Ovary (tissue), 3 donors: ENCODE measurements around the gene MCFD2.

Experiments used
- EP300 ChIP-seq: sonication (generic); formaldehyde crosslinking; IDR thresholded peaks from one replicate; pipeline ENCODE4 v1.6.1; 2017; ENCODE audit warnings: antibody characterized with exemption
- POLR2A ChIP-seq: fragments of 450-650 bp; IDR thresholded peaks from one replicate; pipeline ENCODE4 v1.6.1; 2017; ENCODE audit warnings: antibody characterized with exemption, mild to moderate bottlenecking, moderate library complexity
- TF ChIP-seq, protein P1 (sequence below), 3 donors: fragments of 450-650 bp in 2 of 3; fragments of 200-600 bp in 1 of 3; IDR thresholded peaks; one replicate each; pipeline versions ENCODE4 v1.5.1 to v1.8.0; 2016 to 2022; ENCODE audit warnings: antibody characterized with exemption in 3 of 3, mild to moderate bottlenecking in 1 of 3
- donor health status: DM: no; HTN: no; CAD: no.

DNA sequence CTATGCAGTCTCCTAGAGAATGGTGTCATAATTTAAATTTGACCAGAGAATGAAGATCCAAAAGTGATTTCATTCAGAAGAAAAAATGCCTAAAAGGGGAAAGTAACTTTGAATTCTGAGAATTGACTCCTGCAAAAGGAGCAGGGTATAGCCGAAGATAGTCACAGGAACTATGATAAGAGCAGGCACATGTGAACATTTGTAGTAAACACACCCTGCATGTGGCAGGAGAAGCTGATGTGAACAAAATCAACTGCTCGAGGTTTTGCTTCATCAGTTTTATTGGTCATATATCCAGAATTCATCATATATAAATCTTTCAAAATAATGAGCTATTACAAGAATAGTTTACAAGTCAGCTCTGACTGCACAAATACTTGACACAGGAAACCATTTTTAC, 14.0 kb downstream of the MCFD2 start:
- TF ChIP-seq POLR2A (no peak), EP300 (no peak)
- TF ChIP-seq, protein P1, sequence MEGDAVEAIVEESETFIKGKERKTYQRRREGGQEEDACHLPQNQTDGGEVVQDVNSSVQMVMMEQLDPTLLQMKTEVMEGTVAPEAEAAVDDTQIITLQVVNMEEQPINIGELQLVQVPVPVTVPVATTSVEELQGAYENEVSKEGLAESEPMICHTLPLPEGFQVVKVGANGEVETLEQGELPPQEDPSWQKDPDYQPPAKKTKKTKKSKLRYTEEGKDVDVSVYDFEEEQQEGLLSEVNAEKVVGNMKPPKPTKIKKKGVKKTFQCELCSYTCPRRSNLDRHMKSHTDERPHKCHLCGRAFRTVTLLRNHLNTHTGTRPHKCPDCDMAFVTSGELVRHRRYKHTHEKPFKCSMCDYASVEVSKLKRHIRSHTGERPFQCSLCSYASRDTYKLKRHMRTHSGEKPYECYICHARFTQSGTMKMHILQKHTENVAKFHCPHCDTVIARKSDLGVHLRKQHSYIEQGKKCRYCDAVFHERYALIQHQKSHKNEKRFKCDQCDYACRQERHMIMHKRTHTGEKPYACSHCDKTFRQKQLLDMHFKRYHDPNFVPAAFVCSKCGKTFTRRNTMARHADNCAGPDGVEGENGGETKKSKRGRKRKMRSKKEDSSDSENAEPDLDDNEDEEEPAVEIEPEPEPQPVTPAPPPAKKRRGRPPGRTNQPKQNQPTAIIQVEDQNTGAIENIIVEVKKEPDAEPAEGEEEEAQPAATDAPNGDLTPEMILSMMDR (IDR thresholded peaks at IDR 0.05), result no peak
